ENCODE data around the gene TSG101. TPM values are rescaled to one million over a fixed set of nuclear protein-coding genes. Genes with fewer than 3 reads are reported as not detected.
A peak's percentile ranks its signal among the peaks of the same experiment; 100 is the strongest.

TSG101 gene, protein sequence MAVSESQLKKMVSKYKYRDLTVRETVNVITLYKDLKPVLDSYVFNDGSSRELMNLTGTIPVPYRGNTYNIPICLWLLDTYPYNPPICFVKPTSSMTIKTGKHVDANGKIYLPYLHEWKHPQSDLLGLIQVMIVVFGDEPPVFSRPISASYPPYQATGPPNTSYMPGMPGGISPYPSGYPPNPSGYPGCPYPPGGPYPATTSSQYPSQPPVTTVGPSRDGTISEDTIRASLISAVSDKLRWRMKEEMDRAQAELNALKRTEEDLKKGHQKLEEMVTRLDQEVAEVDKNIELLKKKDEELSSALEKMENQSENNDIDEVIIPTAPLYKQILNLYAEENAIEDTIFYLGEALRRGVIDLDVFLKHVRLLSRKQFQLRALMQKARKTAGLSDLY
- total RNA-seq, result 41.8 and 49.7 TPM in 2 replicates

DNA sequence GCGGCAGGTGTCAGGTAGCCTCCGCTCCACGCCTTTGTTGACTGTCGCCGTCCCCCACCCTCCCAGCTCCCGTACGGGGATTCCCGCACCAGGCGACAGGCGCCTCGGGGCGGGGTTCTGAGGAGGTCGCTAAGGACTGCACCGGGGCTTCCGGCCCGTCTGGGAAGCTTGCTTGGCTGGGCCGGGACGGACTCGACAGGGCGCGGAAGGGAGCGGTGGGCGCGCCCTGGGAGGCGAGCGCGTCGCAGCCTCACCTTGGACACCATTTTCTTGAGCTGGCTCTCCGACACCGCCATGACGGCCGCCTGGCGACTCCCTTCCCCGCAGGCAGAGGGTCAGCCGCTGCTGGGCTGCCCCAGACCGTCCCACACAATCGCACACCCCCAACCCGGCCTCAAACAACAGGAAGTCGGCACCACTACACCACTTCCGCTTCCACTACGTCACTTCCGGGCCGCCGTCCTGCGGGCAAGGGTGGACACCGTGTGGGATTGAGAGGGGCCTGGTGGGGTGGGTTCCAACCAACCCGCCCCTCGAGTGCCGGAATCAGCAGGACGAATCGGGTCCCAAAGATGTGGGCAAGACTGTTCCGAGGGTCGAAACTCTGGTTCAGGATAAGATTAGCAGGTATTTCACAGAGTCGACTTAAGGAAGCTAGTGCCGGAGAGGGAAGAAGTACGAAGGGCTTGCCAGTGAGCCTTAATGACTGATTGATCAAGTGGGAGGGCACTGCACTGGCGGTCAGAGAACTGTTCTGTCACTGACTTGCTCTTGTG, at the start of gene TSG101:
Gene TSG101 (minus strand): TSS at position 422 of the 776 bp plus-strand sequence. CDS start 126 bp downstream, at position 296.
- DNase-seq (ENCODE audit: low spot score), result peak; percentile 92
- Mint-ChIP-seq H3K4me1 (ENCODE audit: low read depth) (peaks cover 36% of the 10 kb centered on the region), H3K27me3 (ENCODE audit: insufficient read depth) (peaks cover 4% of the 10 kb centered on the region), H3K9me3 (no peaks in the 10 kb centered on the region), H3K4me3 (peak within 1 kb of the TSS; percentile 97), H3K27ac (peak within 1 kb of the TSS; percentile 100), H3K36me3 (ENCODE audit: low read depth) (peaks cover 16% of the 10 kb centered on the region)
- intact Hi-C loops (cut with micrococcal nuclease), result loop anchor here (1.0 to 5.0 kb wide), 17 partner anchors 52 to 1861 kb away; partner anchors contain the start of genes GTF2H1, HPS5, HTATIP2 and LDHA

DNA sequence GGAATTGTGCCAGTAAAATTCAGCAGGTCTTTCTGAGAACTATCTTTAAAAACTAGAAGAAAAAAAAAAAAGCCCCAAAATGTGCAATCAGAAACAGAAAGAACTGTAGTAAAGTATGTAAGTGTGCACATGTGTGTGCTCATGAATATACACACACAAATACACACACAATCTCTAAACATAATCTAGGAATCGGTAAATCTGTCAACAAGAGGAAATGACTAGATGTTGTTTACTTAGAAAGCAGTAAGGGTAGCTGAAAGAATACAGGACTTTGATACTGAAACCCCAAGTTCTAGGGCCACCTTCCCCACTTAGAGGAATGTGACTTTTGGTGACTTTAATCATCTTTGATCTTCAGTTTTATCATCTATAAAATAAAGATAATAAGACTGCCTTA, 48.6 kb upstream of the TSG101 start:
- intact Hi-C loops (cut with micrococcal nuclease), result loop anchor here (5.0 kb wide), 2 partner anchors 42 to 333 kb away; no protein-coding TSS in a partner anchor
- H3K27me3 Mint-ChIP-seq (ENCODE audit: insufficient read depth), result no peaks in the 10 kb centered on the region
- peak overlapping the region; percentile 55 for H3K27ac Mint-ChIP-seq
- peaks cover 52% of the 10 kb centered on the region for H3K36me3 Mint-ChIP-seq (ENCODE audit: low read depth)
- peak overlapping the region; percentile 22 for H3K4me3 Mint-ChIP-seq
- H3K9me3 Mint-ChIP-seq, result no peaks in the 10 kb centered on the region
- DNase-seq (ENCODE audit: low spot score), result no peak
- peaks cover 58% of the 10 kb centered on the region for H3K4me1 Mint-ChIP-seq (ENCODE audit: low read depth)

DNA sequence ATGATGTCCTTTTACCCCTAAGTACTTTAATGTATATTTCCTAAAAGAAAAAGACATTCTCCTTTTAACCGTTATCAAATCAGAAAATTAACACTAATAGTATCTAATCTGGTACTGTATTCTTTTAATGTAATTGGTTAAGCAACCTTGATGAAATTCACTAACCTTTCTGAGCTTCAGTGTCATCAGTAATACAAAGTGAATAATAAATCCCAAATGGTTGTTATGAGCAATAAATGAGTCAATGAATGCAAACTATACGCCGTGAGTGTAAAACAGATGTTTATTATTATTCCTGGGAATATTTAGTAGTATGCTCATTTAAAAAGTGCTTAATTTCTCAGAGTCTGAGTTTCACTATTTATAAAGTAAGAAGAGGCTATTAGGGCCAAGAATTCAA, 40.3 kb upstream of the TSG101 start:
- Mint-ChIP-seq H3K4me1 (ENCODE audit: low read depth) (peaks cover 6% of the 10 kb centered on the region), H3K9me3 (no peaks in the 10 kb centered on the region), H3K27ac (no peak overlapping the region), H3K4me3 (no peak overlapping the region), H3K36me3 (ENCODE audit: low read depth) (peaks cover 25% of the 10 kb centered on the region), H3K27me3 (ENCODE audit: insufficient read depth) (no peaks in the 10 kb centered on the region)
- intact Hi-C loops (cut with micrococcal nuclease), result no loop called here
- no peak for DNase-seq (ENCODE audit: low spot score)

DNA sequence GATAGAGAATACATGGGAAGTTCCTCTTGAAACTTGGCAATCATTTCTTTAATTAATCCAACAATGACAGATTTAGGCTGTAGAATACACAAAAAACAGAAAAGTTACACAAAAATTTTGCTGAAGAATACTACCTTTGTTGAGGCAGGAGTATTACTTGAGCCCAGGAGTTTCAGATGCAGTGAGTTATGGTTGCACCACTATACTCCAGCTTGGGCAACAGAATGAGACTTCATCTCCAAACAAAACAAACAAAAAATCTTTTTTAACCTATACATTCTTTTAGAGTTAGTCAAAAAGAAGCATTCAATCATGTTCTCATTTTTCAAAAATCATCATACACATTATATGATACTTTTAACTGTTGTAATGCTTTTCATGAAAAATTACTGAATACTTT, 39.7 kb upstream of the TSG101 start:
- H3K9me3 Mint-ChIP-seq, result no peaks in the 10 kb centered on the region
- no peak for DNase-seq (ENCODE audit: low spot score)
- intact Hi-C loops (cut with micrococcal nuclease), result no loop called here
- peaks cover 20% of the 10 kb centered on the region for H3K36me3 Mint-ChIP-seq (ENCODE audit: low read depth)
- peaks cover 3% of the 10 kb centered on the region for H3K4me1 Mint-ChIP-seq (ENCODE audit: low read depth)
- no peak overlapping the region for H3K4me3 Mint-ChIP-seq
- no peaks in the 10 kb centered on the region for H3K27me3 Mint-ChIP-seq (ENCODE audit: insufficient read depth)
- no peak overlapping the region for H3K27ac Mint-ChIP-seq

DNA sequence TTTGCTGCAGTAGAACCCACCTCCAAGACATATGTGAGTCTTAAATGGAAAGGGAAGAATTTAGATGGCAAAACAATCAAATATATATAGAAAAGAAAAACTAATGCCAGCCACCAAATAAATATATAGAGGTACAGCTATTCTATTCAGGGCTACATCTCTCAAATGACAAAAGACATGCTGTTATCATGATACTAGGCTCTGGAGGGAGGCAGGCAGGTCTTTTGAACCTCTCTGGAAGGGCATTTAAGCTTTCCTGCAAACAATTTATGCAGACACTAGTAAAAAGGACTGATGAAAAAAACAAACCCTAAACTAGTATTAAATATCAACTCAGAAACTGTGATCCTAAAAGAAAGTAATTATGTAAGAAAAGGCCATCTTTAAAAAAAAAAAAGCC, 37.4 kb upstream of the TSG101 start:
- no peaks in the 10 kb centered on the region for H3K4me1 Mint-ChIP-seq (ENCODE audit: low read depth)
- intact Hi-C loops (cut with micrococcal nuclease), result no loop called here
- no peaks in the 10 kb centered on the region for H3K9me3 Mint-ChIP-seq
- DNase-seq (ENCODE audit: low spot score), result no peak
- H3K4me3 Mint-ChIP-seq, result no peak overlapping the region
- no peak overlapping the region for H3K27ac Mint-ChIP-seq
- H3K27me3 Mint-ChIP-seq (ENCODE audit: insufficient read depth), result no peaks in the 10 kb centered on the region
- H3K36me3 Mint-ChIP-seq (ENCODE audit: low read depth), result peaks cover 20% of the 10 kb centered on the region

DNA sequence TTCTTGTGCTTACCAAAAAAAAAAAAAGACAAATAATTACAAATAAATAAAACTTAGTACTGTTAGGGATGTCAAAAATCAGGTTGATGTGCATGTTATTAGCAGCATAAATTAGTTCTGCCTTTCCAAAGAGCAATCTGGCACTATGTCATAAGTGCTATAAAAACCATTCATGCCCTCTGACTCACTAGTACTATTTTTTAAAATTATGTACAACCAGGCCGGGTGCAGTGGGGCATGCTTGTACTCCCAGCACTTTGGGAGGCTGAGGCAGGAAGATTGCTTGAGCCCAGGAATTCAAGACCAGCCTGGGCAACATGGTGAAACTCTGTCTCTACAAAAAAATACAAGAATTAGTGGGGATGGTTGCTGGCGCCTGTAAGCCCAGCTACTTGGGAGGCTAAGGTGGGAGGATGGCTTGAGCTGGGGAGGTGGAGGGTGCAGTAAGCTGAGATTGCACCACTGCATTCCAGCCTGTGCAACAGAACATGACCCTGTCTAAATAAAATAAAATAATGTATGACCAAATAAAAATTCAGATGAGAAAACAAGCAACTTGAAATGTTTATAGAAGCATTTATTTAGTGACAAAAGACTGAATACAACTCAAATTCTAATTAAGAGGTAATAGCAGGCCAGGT, 36.5 kb upstream of the TSG101 start:
- H3K27ac Mint-ChIP-seq, result no peak overlapping the region
- H3K9me3 Mint-ChIP-seq, result no peaks in the 10 kb centered on the region
- peaks cover 20% of the 10 kb centered on the region for H3K36me3 Mint-ChIP-seq (ENCODE audit: low read depth)
- no peak overlapping the region for H3K4me3 Mint-ChIP-seq
- intact Hi-C loops (cut with micrococcal nuclease), result no loop called here
- no peak for DNase-seq (ENCODE audit: low spot score)
- no peaks in the 10 kb centered on the region for H3K4me1 Mint-ChIP-seq (ENCODE audit: low read depth)
- no peaks in the 10 kb centered on the region for H3K27me3 Mint-ChIP-seq (ENCODE audit: insufficient read depth)

DNA sequence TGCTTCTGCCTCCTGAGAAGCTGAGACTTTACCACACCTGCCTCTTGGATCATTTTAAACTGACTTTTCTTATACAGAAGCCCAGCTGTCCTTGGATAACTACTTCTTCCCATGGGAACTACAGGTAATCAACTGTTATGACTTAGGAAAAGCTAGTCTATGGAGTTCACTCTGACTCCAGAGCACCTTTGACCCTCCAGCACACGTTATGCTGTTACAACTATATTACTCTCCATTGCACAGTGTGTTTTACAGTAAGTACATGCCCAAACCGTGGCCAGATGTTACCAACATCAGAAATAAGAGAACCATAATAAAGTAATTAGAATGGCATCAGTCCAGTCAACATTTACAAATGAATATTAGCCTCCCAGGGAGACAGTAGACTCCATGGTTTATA, 21.3 kb upstream of the TSG101 start:
- DNase-seq (ENCODE audit: low spot score), result no peak
- Mint-ChIP-seq H3K4me3 (no peak overlapping the region), H3K9me3 (no peaks in the 10 kb centered on the region), H3K27me3 (ENCODE audit: insufficient read depth) (no peaks in the 10 kb centered on the region), H3K36me3 (ENCODE audit: low read depth) (peaks cover 24% of the 10 kb centered on the region), H3K4me1 (ENCODE audit: low read depth) (no peaks in the 10 kb centered on the region), H3K27ac (no peak overlapping the region)
- intact Hi-C loops (cut with micrococcal nuclease), result no loop called here

DNA sequence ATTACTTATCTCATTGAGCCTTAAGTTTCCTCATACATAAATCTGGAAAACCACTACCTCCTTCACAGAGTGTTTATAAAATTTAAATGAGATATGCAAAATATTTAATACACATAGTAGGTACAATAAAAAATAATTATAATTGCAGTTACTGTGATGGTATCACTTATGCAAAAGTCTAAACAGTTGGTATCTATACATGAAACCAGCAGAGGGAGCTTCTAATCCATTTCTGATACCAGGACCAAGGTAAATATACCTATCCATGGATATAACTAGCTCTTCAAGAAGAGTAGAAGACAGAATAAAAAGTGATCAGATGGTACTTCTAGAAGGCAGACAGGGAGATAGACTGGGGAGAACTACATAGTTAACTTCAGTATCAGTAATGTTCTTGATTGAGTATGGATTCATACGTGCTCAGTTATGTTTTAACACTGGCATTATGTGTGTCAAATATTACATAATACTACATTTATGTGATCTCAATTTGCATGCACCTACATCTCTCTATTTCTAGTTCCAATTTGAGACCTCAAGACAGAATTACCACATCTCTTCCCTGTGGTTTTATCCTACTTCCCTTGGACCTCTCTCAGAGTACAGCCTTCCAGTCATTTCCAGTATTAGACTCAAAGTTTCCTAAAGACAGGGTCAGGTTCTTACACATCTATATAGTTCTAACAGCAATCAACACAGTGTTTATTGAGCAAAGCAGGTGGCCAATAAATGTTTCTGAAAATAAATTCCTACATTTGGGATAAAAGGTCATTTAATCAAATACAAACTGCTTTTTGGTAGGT, 13.7 kb upstream of the TSG101 start:
- Mint-ChIP-seq H3K27me3 (ENCODE audit: insufficient read depth) (no peaks in the 10 kb centered on the region), H3K36me3 (ENCODE audit: low read depth) (peaks cover 13% of the 10 kb centered on the region), H3K9me3 (no peaks in the 10 kb centered on the region), H3K27ac (no peak overlapping the region), H3K4me1 (ENCODE audit: low read depth) (peaks cover 8% of the 10 kb centered on the region), H3K4me3 (no peak overlapping the region)
- no peak for DNase-seq (ENCODE audit: low spot score)
- intact Hi-C loops (cut with micrococcal nuclease), result loop anchor here (1.0 to 2.0 kb wide), 7 partner anchors 76 to 224 kb away; partner anchors contain the start of gene SPTY2D1

DNA sequence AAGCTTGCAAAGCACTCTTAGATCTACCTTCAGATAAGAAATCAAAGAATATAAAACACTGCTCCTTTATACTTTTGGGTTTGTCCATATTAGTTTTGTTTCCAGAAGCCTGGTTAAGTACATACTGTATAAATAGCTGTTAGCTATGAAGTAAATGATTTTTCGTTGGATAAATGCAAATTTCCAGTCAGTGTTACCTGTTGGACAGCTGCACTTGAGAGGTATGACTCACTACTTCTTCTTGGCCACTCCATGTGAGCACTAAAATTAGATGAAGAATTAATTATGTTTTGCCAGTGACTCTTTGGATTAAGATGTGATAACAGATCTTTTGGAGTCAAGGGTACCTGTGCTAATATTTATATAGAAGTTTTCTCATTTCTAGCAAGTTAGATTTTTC, 9.5 kb upstream of the TSG101 start:
- H3K27ac Mint-ChIP-seq, result no peak overlapping the region
- H3K9me3 Mint-ChIP-seq, result no peaks in the 10 kb centered on the region
- DNase-seq (ENCODE audit: low spot score), result no peak
- H3K4me1 Mint-ChIP-seq (ENCODE audit: low read depth), result peaks cover 8% of the 10 kb centered on the region
- intact Hi-C loops (cut with micrococcal nuclease), result no loop called here
- H3K36me3 Mint-ChIP-seq (ENCODE audit: low read depth), result peaks cover 9% of the 10 kb centered on the region
- no peak overlapping the region for H3K4me3 Mint-ChIP-seq
- H3K27me3 Mint-ChIP-seq (ENCODE audit: insufficient read depth), result no peaks in the 10 kb centered on the region

DNA sequence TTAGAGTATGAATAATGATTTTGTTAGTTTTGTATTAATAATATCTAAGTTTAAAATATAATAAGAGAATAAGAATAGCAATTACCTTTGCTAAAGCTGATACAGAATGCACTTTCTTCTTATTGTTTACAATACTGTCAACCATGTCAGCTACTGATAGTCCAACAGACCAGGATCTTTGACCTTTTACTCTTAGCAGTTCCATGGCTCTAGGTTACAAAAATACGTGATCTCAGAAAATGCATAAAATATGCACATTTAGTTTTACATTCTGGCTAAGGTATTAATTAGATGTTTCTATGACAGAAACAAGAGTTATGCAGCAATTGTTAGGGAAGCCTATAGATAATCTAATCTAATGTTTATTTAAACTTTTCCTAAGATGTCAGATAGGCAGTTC, 7.5 kb upstream of the TSG101 start:
- Mint-ChIP-seq H3K4me1 (ENCODE audit: low read depth) (no peaks in the 10 kb centered on the region), H3K36me3 (ENCODE audit: low read depth) (peaks cover 8% of the 10 kb centered on the region), H3K27ac (no peak overlapping the region), H3K9me3 (no peaks in the 10 kb centered on the region), H3K27me3 (ENCODE audit: insufficient read depth) (no peaks in the 10 kb centered on the region), H3K4me3 (no peak overlapping the region)
- DNase-seq (ENCODE audit: low spot score), result no peak
- intact Hi-C loops (cut with micrococcal nuclease), result no loop called here

DNA sequence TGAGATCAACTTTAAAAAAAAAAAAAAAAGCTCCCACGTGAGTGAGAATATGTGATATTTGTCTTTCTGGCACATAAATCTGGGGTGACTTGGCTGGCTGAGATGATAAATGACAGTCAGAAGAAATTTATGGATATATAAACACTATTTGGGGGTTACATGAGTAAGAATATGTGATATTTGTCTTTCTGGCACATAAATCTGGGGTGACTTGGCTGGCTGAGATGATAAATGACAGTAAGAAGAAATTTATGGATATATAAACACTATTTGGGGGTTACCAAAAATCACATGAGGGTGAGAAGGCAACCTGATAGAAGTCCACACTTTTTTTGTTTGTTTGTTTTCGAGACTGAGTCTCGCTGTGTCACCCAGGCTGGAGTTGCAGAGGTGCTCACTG, 6.6 kb upstream of the TSG101 start:
- no peak overlapping the region for H3K4me3 Mint-ChIP-seq
- H3K27ac Mint-ChIP-seq, result no peak overlapping the region
- H3K4me1 Mint-ChIP-seq (ENCODE audit: low read depth), result peaks cover 5% of the 10 kb centered on the region
- DNase-seq (ENCODE audit: low spot score), result no peak
- H3K36me3 Mint-ChIP-seq (ENCODE audit: low read depth), result peaks cover 8% of the 10 kb centered on the region
- H3K9me3 Mint-ChIP-seq, result no peaks in the 10 kb centered on the region
- H3K27me3 Mint-ChIP-seq (ENCODE audit: insufficient read depth), result no peaks in the 10 kb centered on the region
- intact Hi-C loops (cut with micrococcal nuclease), result no loop called here

DNA sequence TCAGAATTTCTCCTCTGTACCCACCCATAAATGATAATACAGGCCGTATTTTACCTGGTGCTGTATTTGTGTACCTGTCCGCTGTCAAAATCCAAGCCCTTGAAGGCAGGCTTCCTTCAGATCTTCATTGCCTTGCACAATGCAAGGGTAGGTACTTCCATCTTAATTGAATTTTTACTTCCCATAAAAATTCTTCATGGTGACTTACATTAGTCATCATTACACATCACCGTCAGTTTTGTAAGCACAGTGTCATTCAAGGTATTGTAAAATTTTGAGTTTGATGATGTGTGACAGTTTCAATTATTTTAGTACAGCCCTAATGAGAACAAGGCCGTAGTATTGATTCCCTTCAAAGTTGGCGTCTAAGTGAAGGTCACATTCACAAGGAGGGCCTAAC, 770 bp upstream of the TSG101 start:
- no peaks in the 10 kb centered on the region for H3K9me3 Mint-ChIP-seq
- H3K36me3 Mint-ChIP-seq (ENCODE audit: low read depth), result peaks cover 9% of the 10 kb centered on the region
- H3K4me1 Mint-ChIP-seq (ENCODE audit: low read depth), result peaks cover 29% of the 10 kb centered on the region
- DNase-seq (ENCODE audit: low spot score), result no peak
- intact Hi-C loops (cut with micrococcal nuclease), result loop anchor here (1.0 to 5.0 kb wide), 11 partner anchors 51 to 1860 kb away; partner anchors contain the start of genes HTATIP2, LDHA, PRMT3 and SAAL1
- peaks cover 4% of the 10 kb centered on the region for H3K27me3 Mint-ChIP-seq (ENCODE audit: insufficient read depth)
- peak overlapping the region; percentile 100 for H3K27ac Mint-ChIP-seq
- peak overlapping the region; percentile 97 for H3K4me3 Mint-ChIP-seq
